Sciatic nerve (tissue), 2 donors: ENCODE measurements around the gene TBXAS1. TPM values are rescaled to one million over a fixed set of nuclear protein-coding genes. Genes with fewer than 3 reads are reported as not detected.

ENCODE experiments used
- ATAC-seq: fragments of 200-7000 bp; cut with Tn5 transposase; one replicate; pipeline ENCODE4 v1.9.1; 2020; ENCODE audit warnings: mild to moderate bottlenecking, moderate library complexity
- DNase-seq: peaks from one replicate; pipeline ENCODE4 v3.0.0-alpha.2; 2020; ENCODE audit warnings: low spot score
- intact Hi-C: fragments of 100-400 bp; cut with DNase I; formaldehyde crosslinking; loops from one replicate; pipeline ENCODE4 v1.14.2; 2022
- total RNA-seq: library from RNA; stranded (reverse); fragmentation: NEBNext Ultra II Directional; extraction: Animal tissue kit (Norgen Biotek cat#: 25700); gene quantifications from one replicate; pipeline ENCODE4 v1.2.1, GENCODE V29; 2021
- donor health status: DM: no; HTN: no; CAD: no.
- donor health status: DM: no; HTN: no; CAD: no.

Gene TBXAS1
- total RNA-seq, 1 donor from 2014 or later = 19.1 TPM

DNA sequence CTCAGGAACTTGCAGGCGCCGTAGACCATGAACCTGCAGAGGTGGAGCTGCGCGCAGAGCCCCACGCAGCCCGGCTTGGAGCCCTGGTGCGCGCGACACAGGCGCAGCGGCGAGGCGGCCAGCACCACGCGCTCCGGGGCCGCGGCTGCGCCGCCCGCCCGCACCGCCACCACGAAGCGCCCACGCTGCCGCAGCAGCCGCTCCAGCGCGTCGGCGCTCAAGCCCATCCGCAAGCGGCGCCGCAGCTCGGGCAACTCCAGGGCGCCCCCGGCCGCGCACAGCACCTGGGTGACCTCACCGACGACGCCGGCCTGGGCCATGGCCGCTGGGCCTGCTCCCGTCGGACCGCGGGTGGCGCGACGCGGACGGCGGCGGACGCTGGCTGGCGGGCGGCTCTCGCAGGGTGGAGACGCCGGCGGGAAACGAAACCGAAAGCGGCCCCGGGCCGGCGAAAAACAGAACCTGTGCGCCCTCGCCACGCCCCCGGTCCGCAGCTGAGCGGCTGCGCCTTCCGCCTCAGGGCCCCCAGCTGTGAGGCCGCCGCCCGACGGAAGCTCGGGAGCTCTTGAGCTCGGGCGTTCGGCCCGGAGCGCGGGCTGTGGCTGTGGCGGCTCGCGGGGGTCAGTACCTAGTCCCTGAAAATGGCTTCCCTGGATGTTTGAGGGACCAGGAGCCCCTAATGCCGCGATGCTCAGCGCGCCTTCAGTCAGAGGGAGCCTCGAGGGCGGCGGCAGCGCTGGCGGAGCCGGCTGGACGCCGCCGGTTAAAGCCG lies 233.7 kb downstream of the TBXAS1 start, which contains the start of gene PARP12:
Gene PARP12, minus strand, starts transcription at position 424 of the 772 bp plus-strand sequence. Its CDS starts 104 bp downstream, at position 320.
- peak; percentile 87 for ATAC-seq

DNA sequence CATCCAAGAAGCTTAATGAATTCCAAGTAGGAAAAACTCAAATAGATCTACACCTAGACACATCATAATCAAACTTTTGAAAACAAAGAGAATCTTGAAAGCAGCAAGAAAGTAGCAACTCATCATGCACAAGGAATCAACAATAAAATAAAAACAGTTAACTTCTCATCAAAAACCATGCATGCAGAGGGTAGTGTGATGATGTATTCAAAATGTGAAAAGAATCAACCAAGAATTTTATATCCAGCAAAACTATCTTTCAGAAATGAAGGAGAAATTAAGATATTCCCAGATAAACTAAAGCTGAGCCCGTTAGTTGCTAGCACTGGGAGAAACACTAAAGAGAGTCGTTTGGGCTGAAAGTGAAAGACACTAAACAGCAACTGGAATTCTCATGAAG lies 238.0 kb downstream of the TBXAS1 start:
- intact Hi-C loops = no loop called here

More for the DNA sequence above, 233.7 kb downstream of the TBXAS1 start, which contains the start of gene PARP12:
- intact Hi-C loops = no loop called here
- DNase-seq = peak; percentile 94

DNA sequence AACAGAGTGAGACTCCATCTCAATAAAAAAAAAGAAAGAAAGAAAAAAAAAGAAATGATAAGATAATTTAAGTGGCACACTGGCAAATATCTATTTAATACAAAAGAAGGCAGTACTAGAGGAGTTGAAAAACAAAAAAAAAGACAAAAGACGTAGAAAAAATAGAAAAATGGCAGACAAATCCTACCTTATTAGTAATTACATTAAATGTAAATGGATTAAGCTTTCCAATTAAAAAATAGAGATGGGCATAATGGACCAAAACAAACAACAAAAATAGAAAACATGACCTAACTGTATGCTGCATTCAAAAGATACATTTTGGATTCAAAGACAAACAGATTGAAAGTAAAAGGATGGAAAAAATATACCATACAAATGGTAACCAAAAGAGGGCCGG lies 239.0 kb downstream of the TBXAS1 start:
- DNase-seq (no peak), ATAC-seq (no peak)
- intact Hi-C loops = no loop called here

More for the DNA sequence above, 238.0 kb downstream of the TBXAS1 start:
- ATAC-seq = no peak
- no peak for DNase-seq

- no peak for ATAC-seq
- intact Hi-C loops = no loop called here
Observed at GRCh38 chr7:140069298-140069949, 240.4 kb downstream of the TBXAS1 start.

More at GRCh38 chr7:140069298-140069949, 240.4 kb downstream of the TBXAS1 start:
- no peak for DNase-seq

Other genes starting within 250 kb of the TBXAS1 start
- gene HIPK2, start 51.3 kb upstream of the TBXAS1 start, total RNA-seq = 65.2 TPM
- 41.8 TPM for gene PARP12, start 233.7 kb downstream of the TBXAS1 start, total RNA-seq